H1 (cell line): ENCODE measurements around the gene PAX8. TPM values are rescaled to one million over a fixed set of nuclear protein-coding genes. Genes with fewer than 3 reads are reported as not detected.

ENCODE experiments used
- CTCF ChIA-PET: fragments of 300-600 bp; sonication (Branson Sonifier 250); formaldehyde crosslinking; loops from one replicate; lab custom pipeline; 2021; ENCODE audit not compliant: partially characterized antibody; lab: Charles Lee
- POLR2A ChIA-PET: fragments of 300-600 bp; sonication (Branson Sonifier 250); formaldehyde crosslinking; loops from one replicate; lab custom pipeline; 2021; ENCODE audit warnings: inconsistent platforms; ENCODE audit not compliant: partially characterized antibody; lab: Charles Lee
- DNase-seq, 2 experiments: peaks; one replicate each; pipeline versions ENCODE4 v3.0.0 to v3.0.0-alpha.2; 2010 to 2022; ENCODE audit warnings: low spot score in 2 of 2, low read depth in 1 of 2, mixed read lengths in 1 of 2
- FAIRE-seq: peaks from 2 replicates; lab custom pipeline; 2011; peaks lifted over from hg19 to GRCh38; lab: Jason Lieb, UNC
- H2AFZ ChIP-seq: 2 replicates; pipeline ENCODE4 v1.8.1; 2012; ENCODE audit warnings: low read length, inconsistent platforms
- H2AK5ac ChIP-seq: 2 replicates; pipeline ENCODE4 v1.6.1; 2013; ENCODE audit warnings: low read depth, low read length
- H2BK120ac ChIP-seq: replicated peaks from 2 replicates; pipeline ENCODE3; 2013; ENCODE audit warnings: low read depth, low read length, inconsistent platforms
- H2BK12ac ChIP-seq: 2 replicates; pipeline ENCODE4 v1.6.1; 2013; ENCODE audit warnings: low read depth, low read length
- H2BK15ac ChIP-seq: 2 replicates; pipeline ENCODE4 v1.6.1; 2013; ENCODE audit warnings: low read length
- H2BK20ac ChIP-seq: 2 replicates; pipeline ENCODE4 v1.6.1; 2013; ENCODE audit warnings: low read length
- H2BK5ac ChIP-seq: 2 replicates; pipeline ENCODE4 v1.6.1; 2013; ENCODE audit warnings: low read depth, low read length
- H3K14ac ChIP-seq: 2 replicates; pipeline ENCODE4 v1.6.1; 2013; ENCODE audit warnings: inconsistent platforms; ENCODE audit not compliant: insufficient read length
- H3K18ac ChIP-seq: 2 replicates; pipeline ENCODE4 v1.6.1; 2013; ENCODE audit warnings: low read length; ENCODE audit errors: extremely low read depth
- H3K23ac ChIP-seq: 2 replicates; pipeline ENCODE4 v1.6.1; 2013; ENCODE audit warnings: inconsistent platforms; ENCODE audit not compliant: insufficient read length
- H3K23me2 ChIP-seq: 2 replicates; pipeline ENCODE4 v1.6.1; 2013; ENCODE audit warnings: low read depth, low read length
- H3K27ac ChIP-seq: 2 replicates; pipeline ENCODE4 v1.6.1; 2011; ENCODE audit warnings: low read depth, low read length, inconsistent platforms
- H3K27me3 ChIP-seq, 4 experiments: replicated peaks in 1 of 4; 1 replicate in 1 of 4; 2 replicates in 3 of 4; pipeline versions ENCODE4 v1.6.1 to v1.8.1; 2011 to 2013; ENCODE audit warnings: low read length in 3 of 4, mild to moderate bottlenecking in 3 of 4, inconsistent platforms in 2 of 4, mixed read lengths in 2 of 4, moderate library complexity in 1 of 4; ENCODE audit not compliant: control insufficient read depth in 3 of 4, insufficient read depth in 3 of 4; ENCODE audit errors: extremely low read depth in 1 of 4
- H3K36me3 ChIP-seq, 4 experiments: 2 replicates each; pipeline versions ENCODE4 v1.6.1 to v1.8.1; 2011 to 2013; ENCODE audit warnings: mild to moderate bottlenecking in 4 of 4, low read length in 3 of 4, moderate library complexity in 2 of 4, control low read depth in 1 of 4, inconsistent platforms in 1 of 4; ENCODE audit not compliant: insufficient read depth in 4 of 4, control insufficient read depth in 2 of 4
- H3K4ac ChIP-seq: replicated peaks from 2 replicates; pipeline ENCODE3; 2013; ENCODE audit warnings: low read length, low read depth, mixed read lengths, inconsistent platforms; ENCODE audit not compliant: insufficient read length
- H3K4me1 ChIP-seq, 4 experiments: replicated peaks in 1 of 4; 1 replicate in 1 of 4; 2 replicates in 3 of 4; pipeline versions ENCODE4 v1.6.1 to v1.8.1; 2011 to 2013; ENCODE audit warnings: low read length in 3 of 4, inconsistent platforms in 2 of 4, mixed read lengths in 1 of 4; ENCODE audit not compliant: insufficient read depth in 4 of 4, control insufficient read depth in 3 of 4
- H3K4me2 ChIP-seq, 2 experiments: 2 replicates each; pipeline versions ENCODE4 v1.6.1 to v1.8.1; 2011 to 2013; ENCODE audit warnings: low read depth in 2 of 2, low read length in 2 of 2, control low read depth in 1 of 2, inconsistent platforms in 1 of 2, mild to moderate bottlenecking in 1 of 2; ENCODE audit not compliant: insufficient read depth in 1 of 2
- H3K4me3 ChIP-seq, 4 experiments: fragments of 200-600, 300-600 bp in 1 of 4; sonication (generic), shearing (Covaris generic), sonication (Bioruptor Twin) in 1 of 4; 2 replicates each; pipeline versions ENCODE4 v1.5.1 to v1.8.1; 2011 to 2016; ENCODE audit warnings: low read length in 4 of 4, low read depth in 3 of 4, control low read depth in 2 of 4, inconsistent platforms in 2 of 4, mild to moderate bottlenecking in 2 of 4, mixed read lengths in 1 of 4, moderate library complexity in 1 of 4; ENCODE audit not compliant: insufficient read depth in 2 of 4; ENCODE audit errors: extremely low read depth in 1 of 4
- H3K56ac ChIP-seq: replicated peaks from 2 replicates; pipeline ENCODE3; 2013; ENCODE audit warnings: low read depth, mild to moderate bottlenecking, mixed read lengths, low read length, inconsistent platforms; ENCODE audit not compliant: insufficient read length
- H3K79me1 ChIP-seq: 2 replicates; pipeline ENCODE4 v1.6.1; 2013; ENCODE audit warnings: low read depth, low read length, control low read depth
- H3K79me2 ChIP-seq, 2 experiments: 2 replicates each; pipeline versions ENCODE4 v1.6.1 to v1.8.1; 2012 to 2013; ENCODE audit warnings: low read length in 2 of 2, mild to moderate bottlenecking in 2 of 2, inconsistent platforms in 1 of 2; ENCODE audit not compliant: insufficient read depth in 2 of 2, control insufficient read depth in 1 of 2
- H3K9ac ChIP-seq, 4 experiments: replicated peaks in 1 of 4; 1 replicate in 1 of 4; 2 replicates in 3 of 4; pipeline versions ENCODE4 v1.6.1 to v1.8.1; 2011 to 2013; ENCODE audit warnings: low read depth in 3 of 4, low read length in 3 of 4, control low read depth in 2 of 4, mild to moderate bottlenecking in 2 of 4, moderate library complexity in 2 of 4, inconsistent platforms in 1 of 4; ENCODE audit errors: extremely low read depth in 1 of 4
- H3K9me3 ChIP-seq, 2 experiments: 2 replicates each; pipeline versions ENCODE4 v1.6.1 to v1.8.1; 2012 to 2013; ENCODE audit warnings: mild to moderate bottlenecking in 2 of 2, moderate library complexity in 2 of 2, control low read depth in 1 of 2, inconsistent platforms in 1 of 2, low read depth in 1 of 2, low read length in 1 of 2, mixed read lengths in 1 of 2; ENCODE audit not compliant: insufficient read depth in 2 of 2
- H4K20me1 ChIP-seq, 2 experiments: replicated peaks in 1 of 2; 2 replicates each; pipeline versions ENCODE3 to v1.8.1; 2011 to 2013; ENCODE audit warnings: inconsistent platforms in 2 of 2, low read length in 2 of 2, mild to moderate bottlenecking in 1 of 2; ENCODE audit not compliant: insufficient read depth in 2 of 2, control insufficient read depth in 1 of 2
- H4K5ac ChIP-seq: 2 replicates; pipeline ENCODE4 v1.6.1; 2013; ENCODE audit warnings: low read length, low read depth, mixed read lengths, inconsistent platforms; ENCODE audit not compliant: insufficient read length
- H4K8ac ChIP-seq: 2 replicates; pipeline ENCODE4 v1.8.0; 2013; ENCODE audit warnings: mild to moderate bottlenecking, moderate library complexity, low read length, inconsistent platforms; ENCODE audit not compliant: insufficient read depth; ENCODE audit errors: extremely low read depth
- H4K91ac ChIP-seq: replicated peaks from 2 replicates; pipeline ENCODE3; 2013; ENCODE audit warnings: low read length, mixed read lengths, inconsistent platforms; ENCODE audit not compliant: insufficient read length
- BCL11A ChIP-seq, 2 experiments: IDR thresholded peaks; one replicate each; pipeline ENCODE4 v1.6.1; 2011; ENCODE audit warnings: low read depth in 2 of 2, low read length in 2 of 2, mild to moderate bottlenecking in 2 of 2
- CHD2 ChIP-seq: IDR thresholded peaks from 2 replicates; pipeline ENCODE4 v1.6.1; 2012; ENCODE audit warnings: low read length, improper control_type of control experiment
- MAX ChIP-seq: IDR thresholded peaks from 2 replicates; pipeline ENCODE4 v1.6.1; 2012; ENCODE audit warnings: inconsistent platforms
- NANOG ChIP-seq: IDR thresholded peaks from 2 replicates; pipeline ENCODE4 v1.6.1; 2011; ENCODE audit warnings: low read length, low read depth, mild to moderate bottlenecking, inconsistent platforms; ENCODE audit not compliant: insufficient read depth, poor library complexity, severe bottlenecking
- POLR2A ChIP-seq, 2 experiments: IDR thresholded peaks; 1 replicate in 1 of 2; 2 replicates in 1 of 2; pipeline ENCODE4 v1.6.1; 2011; ENCODE audit warnings: low read depth in 2 of 2, low read length in 2 of 2, mild to moderate bottlenecking in 2 of 2; ENCODE audit errors: control extremely low read depth in 1 of 2
- RBBP5 ChIP-seq: IDR thresholded peaks from 2 replicates; pipeline ENCODE4 v1.7.1; 2012; ENCODE audit warnings: low read depth, mild to moderate bottlenecking, inconsistent platforms, low read length, moderate library complexity, borderline replicate concordance
- WGBS, 2 experiments: shearing (Covaris generic) in 1 of 2; methylation state at CpG; one replicate each; pipeline versions ENCODE4 v1.1.6 to v1.1.7; 2013 to 2015; ENCODE audit warnings: low lambda C conversion rate in 2 of 2, mixed read lengths in 2 of 2, inconsistent platforms in 1 of 2, low coverage in 1 of 2, missing lambda C conversion rate in 1 of 2; ENCODE audit not compliant: insufficient replicate concordance in 2 of 2, insufficient coverage in 1 of 2, insufficient read length in 1 of 2; ENCODE audit errors: extremely low coverage in 1 of 2, missing lambda C conversion rate in 1 of 2; 5-methylcytosine and 5-hydroxymethylcytosine counted together
- polyA plus RNA-seq, 7 experiments: library from polyadenylated mRNA; depleted of rRNA in 3 of 7; stranded (reverse) in 5 of 7; unstranded in 2 of 7; fragments of >200 nt in 5 of 7; fragments of 200-250 nt in 2 of 7; gene quantifications; 1 replicate in 5 of 7; 2 replicates in 1 of 7; 4 replicates in 1 of 7; pipeline versions ENCODE4 v1.2.1 to v1.2.3, GENCODE V29; 2011 to 2013; ENCODE audit warnings: missing spikeins in 2 of 7, mixed read lengths in 2 of 7
- total RNA-seq: library from RNA; stranded (reverse); fragmentation: NEBNext Ultra II Directional; extraction: Animal tissue kit (Norgen Biotek cat#: 25700); gene quantifications from 2 replicates; pipeline ENCODE4 v1.2.1, GENCODE V29; 2021

The PAX8 gene
- total and polyA plus RNA-seq, 2 of the 8 experiments (the other 6 are each of a cell fraction or from before 2014, with no cell fraction given) = 0.02 TPM; not detected in 1

- Histone ChIP-seq H2AFZ (no peak overlapping the region), H3K27ac (no peak overlapping the region), H3K9me3 (no peaks in the 10 kb centered on the region), H3K36me3 (no peaks in the 10 kb centered on the region), H3K27me3 (no peaks in the 10 kb centered on the region), H3K79me1 (no peaks in the 10 kb centered on the region), H3K4me3 (no peak overlapping the region), H3K9ac (no peak overlapping the region), H3K56ac (no peak overlapping the region), H2BK15ac (no peak overlapping the region), H2AK5ac (no peak overlapping the region), H4K91ac (no peak overlapping the region), H3K4me1 (peaks cover 0 to 5% (median 0%) of the 10 kb centered on the region in 4 experiments; a peak in 3 of 7 replicates), H2BK5ac (no peak overlapping the region), H2BK12ac (no peak overlapping the region), H3K4ac (no peak overlapping the region), H3K4me2 (no peak overlapping the region), H4K5ac (no peak overlapping the region), H3K23me2 (no peaks in the 10 kb centered on the region), H3K23ac (no peak overlapping the region), H3K14ac (no peak overlapping the region), H4K8ac (peak overlapping the region; percentile 26; the same call in 1 of the 2 replicates), H3K79me2 (no peaks in the 10 kb centered on the region), H4K20me1 (no peaks in the 10 kb centered on the region), H2BK120ac (no peak overlapping the region), H2BK20ac (no peak overlapping the region), H3K18ac (no peak overlapping the region)
- no peak for DNase-seq
- FAIRE-seq = no peak
- WGBS, 2 experiments = 93% methylated on average over 6 of the region's 8 CpGs; no CpG with 5 or more reads in 1 of the 2 experiments
- ChIA-PET CTCF (interaction anchor here (0.7 to 6.2 kb wide), 16 partner anchors 8 to 195 kb away, joined by 3 to 63 read pairs (median 6); partner anchors contain the start of gene IL36RN), POLR2A (interaction anchor here (1.2 kb wide), 1 partner anchor 18 kb away, joined by 4 read pairs; no protein-coding TSS in a partner anchor)
- no peak for TF ChIP-seq RBBP5
- TF ChIP-seq MAX = no peak
- TF ChIP-seq NANOG = no peak
- TF ChIP-seq CHD2 = no peak
- no peak for TF ChIP-seq POLR2A (IDR thresholded peaks at IDR 0.05; ENCODE audit: control extremely low read depth in 1 of 2, low read depth in 2 of 2, low read length in 2 of 2)
- TF ChIP-seq BCL11A (IDR thresholded peaks at IDR 0.05; ENCODE audit: low read depth in 2 of 2, low read length in 2 of 2) = no peak
Observed at GRCh38 chr2:113175042-113175628, 103.6 kb downstream of the PAX8 start.
